HL-60 (cell line): ENCODE results near the gene KRTAP5-4.

ENCODE experiments used
- CTCF ChIP-seq: IDR thresholded peaks from one replicate; pipeline ENCODE4 v1.5.1; 2011; ENCODE audit warnings: low read length, control low read depth, inconsistent platforms; ENCODE audit not compliant: insufficient read depth
- GABPA ChIP-seq: IDR thresholded peaks from 2 replicates; pipeline ENCODE4 v1.6.1; 2012; ENCODE audit warnings: low read depth
- POLR2AphosphoS5 ChIP-seq: IDR thresholded peaks from 2 replicates; pipeline ENCODE4 v1.6.1; 2012; ENCODE audit warnings: low read depth
- REST ChIP-seq: IDR thresholded peaks from 2 replicates; pipeline ENCODE4 v1.6.1; 2012; ENCODE audit warnings: low read depth; ENCODE audit not compliant: insufficient replicate concordance
- SPI1 ChIP-seq: IDR thresholded peaks from 2 replicates; pipeline ENCODE4 v1.6.1; 2012; ENCODE audit warnings: low read depth, mild to moderate bottlenecking, borderline replicate concordance

GRCh38 chr11:1644601-1645356 lies 22.8 kb upstream of the KRTAP5-4 start:
- TF ChIP-seq POLR2AphosphoS5 (no peak), CTCF (no peak), SPI1 (no peak), REST (no peak), GABPA (no peak)
